ENCODE results near the gene EPB41L5.

- no peak for TF ChIP-seq EZH2 (IDR thresholded peaks at IDR 0.05; ENCODE audit: borderline replicate concordance, low read length)
- no peak for TF ChIP-seq CTCF (IDR thresholded peaks at IDR 0.05; ENCODE audit: low read length)
These were observed 39.7 kb downstream of the EPB41L5 start for GRCh38 chr2:120052597-120052996.
